Tibial nerve (tissue), 4 donors: ENCODE results near the gene ZBED1. TPM values are rescaled to one million over a fixed set of nuclear protein-coding genes. Genes with fewer than 3 reads are reported as not detected.

Experiments
- DNase-seq, 2 donors: peaks; one replicate each; pipeline ENCODE4 v3.0.0-alpha.2; 2019; ENCODE audit warnings: low spot score in 2 of 2
- H3K27ac ChIP-seq, 4 donors: fragments of 200-600 bp; sonication (generic) in 3 of 4; one replicate each; pipeline ENCODE4 v1.5.1; 2017 to 2019; ENCODE audit warnings: mild to moderate bottlenecking in 1 of 4
- H3K27me3 ChIP-seq, 2 donors: fragments of 200-600 bp; sonication (generic) in 1 of 2; one replicate each; pipeline versions ENCODE4 v1.5.1 to v1.6.0; 2017 to 2019
- H3K36me3 ChIP-seq, 3 donors: fragments of 200-600 bp; sonication (generic); one replicate each; pipeline ENCODE4 v1.5.1; 2018 to 2019
- H3K4me1 ChIP-seq, 4 donors: fragments of 200-600 bp; sonication (generic) in 3 of 4; one replicate each; pipeline ENCODE4 v1.5.1; 2017 to 2019
- H3K4me3 ChIP-seq, 4 donors: fragments of 200-600 bp; sonication (generic) in 3 of 4; one replicate each; pipeline ENCODE4 v1.5.1; 2017 to 2019; ENCODE audit warnings: mild to moderate bottlenecking in 1 of 4, moderate library complexity in 1 of 4
- H3K9me3 ChIP-seq, 4 donors: fragments of 200-600 bp; sonication (generic) in 3 of 4; one replicate each; pipeline ENCODE4 v1.5.1; 2017 to 2019
- EP300 ChIP-seq, 2 donors: sonication (generic); formaldehyde crosslinking; IDR thresholded peaks; one replicate each; pipeline ENCODE4 v1.6.1; 2017; ENCODE audit warnings: antibody characterized with exemption in 2 of 2, mild to moderate bottlenecking in 1 of 2
- POLR2A ChIP-seq, 2 donors: fragments of 450-650 bp; IDR thresholded peaks; one replicate each; pipeline ENCODE4 v1.6.1; 2017; ENCODE audit warnings: antibody characterized with exemption in 2 of 2, mild to moderate bottlenecking in 2 of 2, moderate library complexity in 2 of 2
- WGBS, 2 donors: methylation state at CpG; one replicate each; pipeline ENCODE4 v1.1.5; 2018; 5-methylcytosine and 5-hydroxymethylcytosine counted together
- total RNA-seq, 4 donors: library from RNA; depleted of rRNA; stranded (reverse); fragments of >200 nt; gene quantifications; one replicate each; pipeline ENCODE4 v1.1.0, GENCODE V29; 2016
- TF ChIP-seq, protein P1 (sequence below), 5 experiments: fragments of 200-600 bp in 3 of 5; fragments of 450-650 bp in 2 of 5; sonication (generic) in 3 of 5; IDR thresholded peaks; one replicate each; pipeline ENCODE4 v1.5.1; 2016 to 2019; ENCODE audit warnings: antibody characterized with exemption in 5 of 5, mild to moderate bottlenecking in 3 of 5, moderate library complexity in 2 of 5

Gene ZBED1
- total RNA-seq, 4 donors from 2014 or later, result 35.6 to 68.2 (median 48.2) TPM

DNA sequence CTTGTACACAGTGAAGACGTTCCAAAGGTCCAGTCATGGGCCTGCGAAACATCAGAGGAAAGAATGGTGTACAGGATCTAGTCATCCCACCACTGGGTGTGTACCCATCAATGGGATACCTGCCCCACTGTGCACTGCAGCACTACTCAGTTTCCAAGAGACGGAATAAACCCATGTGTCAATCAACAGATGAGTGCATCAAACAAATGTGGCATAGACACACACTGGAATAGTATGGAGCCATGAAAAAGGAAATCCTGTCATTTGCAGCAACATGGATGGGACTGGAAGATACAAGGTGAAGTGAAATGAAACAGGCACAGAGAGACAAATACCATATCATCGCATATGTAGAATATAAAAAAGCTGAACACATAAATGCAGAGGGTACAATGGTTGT is 48.0 kb downstream of the ZBED1 start:
- 97% methylated on average over 4 of the region's 4 CpGs for WGBS, 2 donors
- TF ChIP-seq, protein P1, sequence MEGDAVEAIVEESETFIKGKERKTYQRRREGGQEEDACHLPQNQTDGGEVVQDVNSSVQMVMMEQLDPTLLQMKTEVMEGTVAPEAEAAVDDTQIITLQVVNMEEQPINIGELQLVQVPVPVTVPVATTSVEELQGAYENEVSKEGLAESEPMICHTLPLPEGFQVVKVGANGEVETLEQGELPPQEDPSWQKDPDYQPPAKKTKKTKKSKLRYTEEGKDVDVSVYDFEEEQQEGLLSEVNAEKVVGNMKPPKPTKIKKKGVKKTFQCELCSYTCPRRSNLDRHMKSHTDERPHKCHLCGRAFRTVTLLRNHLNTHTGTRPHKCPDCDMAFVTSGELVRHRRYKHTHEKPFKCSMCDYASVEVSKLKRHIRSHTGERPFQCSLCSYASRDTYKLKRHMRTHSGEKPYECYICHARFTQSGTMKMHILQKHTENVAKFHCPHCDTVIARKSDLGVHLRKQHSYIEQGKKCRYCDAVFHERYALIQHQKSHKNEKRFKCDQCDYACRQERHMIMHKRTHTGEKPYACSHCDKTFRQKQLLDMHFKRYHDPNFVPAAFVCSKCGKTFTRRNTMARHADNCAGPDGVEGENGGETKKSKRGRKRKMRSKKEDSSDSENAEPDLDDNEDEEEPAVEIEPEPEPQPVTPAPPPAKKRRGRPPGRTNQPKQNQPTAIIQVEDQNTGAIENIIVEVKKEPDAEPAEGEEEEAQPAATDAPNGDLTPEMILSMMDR (IDR thresholded peaks at IDR 0.05), result no peak
- TF ChIP-seq POLR2A (IDR thresholded peaks at IDR 0.05) (no peak), EP300 (IDR thresholded peaks at IDR 0.05) (no peak)
- H3K27ac ChIP-seq, result no peak overlapping the region
- DNase-seq, result no peak
- no peaks in the 10 kb centered on the region for H3K9me3 ChIP-seq
- H3K36me3 ChIP-seq, result no peaks in the 10 kb centered on the region
- H3K4me3 ChIP-seq, result no peak overlapping the region
- H3K4me1 ChIP-seq, result peaks cover 0 to 8% (median 0%) of the 10 kb centered on the region in 4 donors
- no peaks in the 10 kb centered on the region for H3K27me3 ChIP-seq

DNA sequence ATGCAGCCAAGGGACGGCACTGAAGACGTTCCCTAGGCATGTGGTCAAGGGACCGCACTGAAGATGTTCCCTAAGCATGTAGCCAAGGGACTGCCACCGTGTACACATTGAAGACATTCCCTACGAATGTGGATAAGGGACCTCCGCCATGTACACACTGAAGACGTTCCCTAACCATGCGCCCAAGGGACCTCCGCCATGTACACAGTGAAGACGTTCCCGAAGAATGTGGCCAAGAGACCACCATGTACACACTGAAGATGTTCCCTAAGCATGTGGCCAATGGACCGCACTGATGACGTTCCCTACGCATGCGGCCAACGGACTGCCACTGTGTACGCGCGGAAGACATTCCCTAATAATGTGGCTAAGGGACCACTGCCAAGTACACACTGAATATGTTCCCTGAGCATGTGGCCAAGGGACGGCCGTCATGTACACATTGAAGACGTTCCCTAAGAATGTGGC is 48.4 kb downstream of the ZBED1 start:
- TF ChIP-seq, protein P1 (IDR thresholded peaks at IDR 0.05), result no peak
- TF ChIP-seq POLR2A (IDR thresholded peaks at IDR 0.05) (no peak), EP300 (IDR thresholded peaks at IDR 0.05) (no peak)
- no peak for DNase-seq
- no peaks in the 10 kb centered on the region for H3K36me3 ChIP-seq
- no peak overlapping the region for H3K27ac ChIP-seq
- no peak overlapping the region for H3K4me3 ChIP-seq
- peaks cover 0 to 8% (median 0%) of the 10 kb centered on the region in 4 donors for H3K4me1 ChIP-seq
- no peaks in the 10 kb centered on the region for H3K9me3 ChIP-seq
- no peaks in the 10 kb centered on the region for H3K27me3 ChIP-seq
- 90 to 91% methylated on average over 22 of the region's 22 CpGs for WGBS, 2 donors

DNA sequence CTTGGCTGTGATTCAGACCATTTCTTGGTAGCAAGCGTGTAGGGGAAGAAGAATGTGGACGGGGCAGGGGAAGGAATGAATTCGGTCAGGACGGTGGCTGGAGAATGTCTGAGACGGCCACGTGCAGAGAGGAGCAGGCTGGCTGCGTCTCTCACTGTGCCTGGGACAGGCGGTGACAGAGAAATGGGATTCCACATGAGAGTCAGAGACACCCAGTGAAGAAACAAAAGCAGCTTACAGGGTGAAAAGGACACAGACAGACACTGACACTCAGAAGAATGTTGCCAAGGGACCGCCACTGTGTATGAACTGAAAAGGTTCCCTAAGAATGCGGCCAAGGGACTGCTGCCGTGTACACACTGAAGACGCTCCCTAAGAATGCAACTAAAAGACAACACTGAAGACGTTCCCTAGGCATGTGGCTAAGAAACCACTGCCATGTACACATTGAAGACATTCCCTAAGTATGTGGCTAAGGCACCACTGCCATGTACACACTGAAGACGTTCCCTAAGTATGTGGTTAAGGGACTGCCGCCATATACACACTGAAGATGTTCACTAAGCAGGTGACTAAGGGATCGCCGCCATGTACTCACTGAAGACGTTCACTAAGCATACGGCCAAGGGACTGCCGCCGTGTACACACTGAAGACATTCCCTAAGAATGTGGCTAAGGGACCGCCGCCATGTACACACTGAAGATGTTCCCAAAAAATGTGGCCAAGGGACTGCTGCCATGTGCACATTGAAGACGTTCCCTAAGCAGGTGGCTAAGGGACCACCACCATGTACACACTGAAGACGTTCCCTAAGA is 49.1 kb downstream of the ZBED1 start:
- H3K27ac ChIP-seq, result no peak overlapping the region
- no peak overlapping the region for H3K4me3 ChIP-seq
- H3K36me3 ChIP-seq, result no peaks in the 10 kb centered on the region
- no peak for DNase-seq
- TF ChIP-seq POLR2A (IDR thresholded peaks at IDR 0.05) (no peak), EP300 (IDR thresholded peaks at IDR 0.05) (no peak)
- TF ChIP-seq, protein P1 (IDR thresholded peaks at IDR 0.05), result no peak
- H3K27me3 ChIP-seq, result no peaks in the 10 kb centered on the region
- H3K9me3 ChIP-seq, result no peaks in the 10 kb centered on the region
- peaks cover 0 to 8% (median 0%) of the 10 kb centered on the region in 4 donors for H3K4me1 ChIP-seq
- 54 to 56% methylated on average over 25 of the region's 25 CpGs for WGBS, 2 donors

DNA sequence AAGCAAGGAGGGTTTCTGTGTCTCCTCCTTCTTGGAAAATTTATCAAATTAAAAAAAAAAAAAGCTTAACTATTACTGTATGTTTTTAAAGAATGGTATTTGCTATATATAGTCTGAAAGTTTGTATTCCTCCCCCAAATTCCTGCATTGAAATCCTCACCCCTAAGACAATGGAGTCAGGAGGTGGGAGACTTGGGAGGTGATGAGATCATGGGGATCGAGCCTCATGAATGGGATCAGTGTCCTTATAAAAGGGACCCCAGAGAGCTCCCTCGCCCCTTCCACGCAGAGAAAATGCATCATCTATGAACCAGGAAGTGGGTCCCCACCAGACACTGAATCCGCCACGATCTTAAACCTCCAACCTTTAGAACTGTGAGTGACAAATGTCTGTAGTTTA is 50.1 kb downstream of the ZBED1 start:
- Histone ChIP-seq H3K36me3 (no peaks in the 10 kb centered on the region), H3K27ac (no peak overlapping the region), H3K9me3 (no peaks in the 10 kb centered on the region), H3K27me3 (no peaks in the 10 kb centered on the region), H3K4me1 (peaks cover 0 to 8% (median 0%) of the 10 kb centered on the region in 4 donors), H3K4me3 (no peak overlapping the region)
- TF ChIP-seq, protein P1 (IDR thresholded peaks at IDR 0.05), result no peak
- TF ChIP-seq POLR2A (IDR thresholded peaks at IDR 0.05) (no peak), EP300 (IDR thresholded peaks at IDR 0.05) (no peak)
- DNase-seq, result no peak
- 57 to 59% methylated on average over 5 of the region's 5 CpGs for WGBS, 2 donors

- H3K27me3 ChIP-seq, result no peaks in the 10 kb centered on the region
- H3K9me3 ChIP-seq, result no peaks in the 10 kb centered on the region
- no peak for TF ChIP-seq EP300 (IDR thresholded peaks at IDR 0.05)
- TF ChIP-seq, protein P1 (IDR thresholded peaks at IDR 0.05), result no peak
- no peak for TF ChIP-seq POLR2A (IDR thresholded peaks at IDR 0.05)
- H3K27ac ChIP-seq, result no peak overlapping the region
- 92% methylated on average over 13 of the region's 13 CpGs for WGBS, 2 donors
- DNase-seq, result no peak
- peaks cover 0 to 8% (median 0%) of the 10 kb centered on the region in 4 donors for H3K4me1 ChIP-seq
- H3K4me3 ChIP-seq, result no peak overlapping the region
- no peaks in the 10 kb centered on the region for H3K36me3 ChIP-seq
These were observed 51.5 kb downstream of the ZBED1 start for GRCh38 chrX:2449135-2449886.
